Measurements from ENCODE around the gene FSTL4.

Gene FSTL4

DNA sequence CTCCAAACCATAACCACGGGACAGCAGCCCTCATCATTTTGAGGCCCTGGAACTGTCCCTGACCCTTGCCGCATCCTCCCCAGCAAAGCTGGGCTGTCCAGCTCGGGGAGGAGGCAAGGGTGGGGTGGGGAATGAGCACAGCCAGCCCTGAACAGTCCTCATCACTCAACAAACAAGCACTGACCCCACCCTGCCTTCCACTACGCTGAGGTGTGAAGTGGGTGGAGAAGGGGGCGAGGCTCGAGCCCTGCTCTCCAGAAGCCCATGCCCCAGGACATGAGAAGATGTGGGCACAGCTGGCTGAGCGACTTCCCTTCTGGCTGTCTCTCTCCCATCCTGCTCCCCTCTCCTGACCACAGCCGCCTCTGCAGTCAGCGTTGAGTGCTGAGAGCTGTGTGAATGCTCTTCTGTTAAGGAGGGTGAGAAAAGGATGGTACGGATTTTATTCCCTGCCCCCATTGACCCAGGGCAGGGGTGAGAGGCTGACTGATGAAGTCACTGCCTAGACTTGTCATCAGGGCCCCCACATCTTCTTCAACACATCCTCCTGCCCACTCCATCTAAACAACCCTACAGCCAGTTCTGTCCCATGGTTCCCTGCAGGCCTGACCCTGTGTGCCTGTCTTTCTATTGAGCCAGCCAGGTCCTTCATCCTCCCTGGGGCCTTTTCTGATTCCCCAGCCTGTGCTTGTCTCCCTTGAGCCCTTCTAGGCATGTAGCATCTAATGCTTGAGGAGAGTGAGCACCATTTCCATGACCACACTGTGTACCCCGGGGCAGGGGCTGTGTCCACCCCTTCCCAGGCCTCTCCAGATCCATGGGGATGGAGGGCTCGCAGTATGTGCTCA is 276.0 kb downstream of the FSTL4 start:
- no peak for DNase-seq

DNA sequence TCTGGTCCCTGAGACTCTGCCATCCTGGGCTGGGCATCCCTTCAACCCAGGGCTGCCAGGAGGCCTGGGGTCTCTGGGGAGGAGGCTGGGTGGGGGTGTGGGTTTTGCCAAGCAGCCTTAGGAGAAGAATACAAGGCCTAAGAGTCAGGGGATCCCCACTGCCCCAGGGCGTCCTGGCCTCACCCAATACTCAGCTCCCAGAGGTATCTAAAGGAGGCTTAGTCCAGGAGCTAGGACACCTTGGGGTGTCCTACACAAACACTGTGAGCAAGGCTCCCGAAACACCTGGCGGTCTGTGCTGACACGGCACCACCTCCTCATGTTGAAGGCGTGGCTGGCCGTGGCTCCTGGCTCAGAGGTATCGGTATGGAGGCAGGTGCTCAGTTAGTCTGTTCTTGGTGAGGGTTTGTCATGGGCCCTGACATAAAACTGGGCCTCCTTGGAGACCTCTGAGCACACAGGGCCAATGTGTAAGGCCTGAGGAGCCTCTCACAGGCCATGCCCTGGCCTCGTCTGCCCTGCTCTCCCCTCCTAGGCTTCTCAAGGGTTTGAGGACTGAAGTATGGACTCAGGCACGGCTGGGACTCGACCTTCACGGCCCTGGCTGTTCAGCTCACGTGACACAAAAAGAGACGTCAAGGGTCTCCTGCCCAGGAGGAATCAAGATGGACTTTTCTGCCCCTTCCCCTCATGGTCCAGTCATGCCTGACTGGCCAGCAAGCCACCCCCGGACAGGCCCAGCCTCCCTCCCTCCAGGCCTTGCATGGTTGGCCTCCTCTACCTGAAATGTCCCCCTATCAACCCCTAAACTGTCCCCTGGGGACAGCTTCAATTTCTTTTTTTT is 277.3 kb downstream of the FSTL4 start:
- DNase-seq = no peak

DNA sequence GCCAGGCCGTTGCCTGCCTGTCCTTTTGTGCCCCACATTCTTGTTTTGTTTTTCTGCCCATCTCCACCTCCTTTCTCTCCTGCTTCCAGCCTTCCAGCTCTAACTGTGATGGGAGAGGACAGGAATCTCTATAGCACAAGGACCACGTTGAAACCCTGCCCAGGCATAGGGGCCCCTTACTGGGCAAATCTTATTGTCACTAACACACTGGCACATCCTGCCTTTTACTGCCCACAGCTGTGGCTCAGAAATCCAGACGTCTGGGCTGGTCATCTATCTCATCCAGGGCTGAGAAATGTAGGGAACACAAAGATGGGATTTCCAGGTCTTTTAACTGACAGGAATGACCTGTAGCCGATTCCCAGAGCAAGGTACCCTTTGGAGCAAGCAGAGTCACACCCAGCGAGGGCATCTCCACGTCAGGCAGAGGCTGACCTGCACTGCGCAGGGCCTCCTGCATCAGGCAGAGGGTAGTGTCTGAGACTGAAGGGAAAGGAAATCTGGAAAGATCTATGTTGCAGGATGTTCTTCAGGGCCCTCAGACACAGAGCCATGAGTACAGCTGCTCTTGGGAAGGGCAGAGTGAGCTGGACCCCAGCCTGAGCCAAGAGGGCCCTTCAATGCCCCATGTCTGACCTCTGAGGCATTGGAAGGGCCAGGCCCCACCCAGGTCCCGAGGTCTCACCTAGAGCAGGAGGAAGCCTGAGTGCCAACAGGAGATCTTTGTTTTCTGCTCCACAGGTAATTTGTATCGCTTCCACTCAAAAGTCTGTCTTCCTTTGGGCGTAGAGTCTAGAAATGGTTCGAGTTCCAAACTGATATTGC is 278.8 kb downstream of the FSTL4 start:
- no peak for DNase-seq

DNA sequence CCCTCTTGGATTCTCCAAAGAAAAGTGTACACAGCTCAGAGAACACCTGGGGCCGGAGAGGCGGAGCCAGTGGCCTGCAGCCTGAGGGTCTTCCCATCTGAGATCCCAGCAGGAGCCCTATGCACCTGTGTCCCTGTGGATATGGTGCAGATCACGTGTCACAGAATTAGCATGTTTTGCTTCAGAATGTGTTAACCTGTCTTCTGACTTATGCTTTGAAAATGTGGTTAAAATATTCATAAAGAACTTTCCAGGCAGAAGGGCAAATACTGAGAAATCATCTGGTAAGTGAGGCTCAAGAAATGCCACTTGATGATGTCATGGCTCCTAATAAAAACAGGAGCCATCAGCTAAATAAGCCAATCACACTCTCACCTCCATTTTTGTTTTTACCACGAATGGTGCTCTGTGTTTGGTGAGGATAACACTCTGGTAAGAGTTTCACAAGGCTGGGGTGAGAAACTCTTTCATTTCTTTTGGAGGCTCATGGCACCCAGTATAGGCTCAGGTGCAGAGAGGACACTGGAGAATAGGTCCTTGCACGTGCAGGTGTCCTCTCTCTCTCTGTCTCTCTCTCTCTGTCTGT is 279.8 kb downstream of the FSTL4 start:
- no peak for DNase-seq

DNA sequence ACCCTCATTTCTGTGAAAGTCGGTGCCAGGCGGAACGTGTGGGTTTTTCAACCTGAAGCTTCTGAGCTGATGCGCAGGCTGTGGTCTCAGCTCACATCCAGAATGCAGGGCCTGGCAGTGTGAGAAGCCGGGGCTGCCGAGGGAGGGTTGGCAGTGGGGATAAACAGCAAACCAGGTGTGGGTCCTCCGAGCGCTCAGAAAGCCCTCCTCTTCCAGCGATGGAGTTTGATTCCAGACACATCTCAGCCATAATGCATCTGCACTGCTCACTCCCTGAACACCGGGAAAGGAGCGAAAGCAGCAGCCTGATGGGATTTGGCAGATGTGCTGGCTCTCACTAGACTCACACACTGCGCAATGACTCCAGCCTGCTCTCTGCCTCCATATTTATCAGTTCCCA is 280.4 kb downstream of the FSTL4 start:
- no peak for DNase-seq

DNA sequence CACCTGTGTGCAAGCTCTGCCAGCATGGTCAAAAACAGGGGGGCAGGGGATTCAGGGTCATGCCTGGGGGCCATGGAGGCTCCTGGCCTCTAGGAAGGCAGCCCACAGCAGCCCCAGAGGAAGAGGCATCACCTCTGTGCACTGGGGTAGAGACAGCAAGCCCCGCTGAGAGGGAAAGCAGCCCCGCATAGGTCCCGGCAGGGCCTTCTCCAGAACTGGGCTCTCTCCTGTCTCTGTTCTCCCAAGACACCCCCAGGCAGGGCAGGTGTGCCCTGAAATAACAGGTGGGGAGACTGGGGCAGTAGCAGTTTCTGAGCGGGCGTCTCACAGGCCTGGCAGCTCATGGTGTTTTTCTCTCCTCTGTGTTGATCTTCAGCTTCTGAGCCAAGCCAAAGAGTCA is 281.4 kb downstream of the FSTL4 start:
- DNase-seq = no peak

DNA sequence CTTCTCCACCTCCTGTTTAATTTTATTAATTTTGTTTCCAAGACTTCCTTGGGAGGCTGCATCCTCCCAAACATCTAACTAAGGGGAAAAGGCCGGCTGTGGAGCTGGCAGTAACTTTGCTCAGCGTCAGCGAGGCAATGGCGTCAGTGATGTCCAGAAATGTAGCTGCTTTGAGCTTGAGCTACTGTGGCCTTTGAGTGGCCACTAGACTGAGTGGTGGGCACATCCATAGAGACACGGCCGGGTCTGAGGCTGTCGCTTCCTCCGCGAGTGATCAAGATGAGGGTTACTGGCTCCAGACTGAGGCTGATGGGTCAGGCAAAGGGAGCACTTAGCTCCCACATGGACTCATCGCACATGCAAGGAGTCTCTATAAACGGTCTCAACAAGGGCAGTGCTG is 283.5 kb downstream of the FSTL4 start:
- no peak for DNase-seq

DNA sequence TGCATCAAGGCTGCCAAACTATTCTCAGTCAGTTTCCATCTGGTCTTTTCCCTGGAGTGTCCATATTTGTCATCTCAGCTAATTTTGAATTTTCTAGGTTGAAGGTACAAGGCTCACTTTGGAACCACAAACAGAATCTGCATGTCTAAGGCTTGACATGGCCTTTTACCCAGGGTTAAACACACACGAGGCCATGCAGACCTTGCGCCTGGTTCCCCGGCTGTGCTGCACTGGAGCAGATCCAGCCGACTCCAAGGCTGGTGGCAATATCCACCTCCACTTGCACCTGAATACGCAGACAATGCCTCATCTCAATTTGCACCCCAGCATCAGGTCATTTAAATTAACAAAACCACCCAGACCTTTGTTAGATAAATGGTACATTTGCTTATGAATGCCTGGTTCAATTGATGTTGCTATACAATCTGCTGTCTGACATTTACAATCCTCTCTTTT is 284.4 kb downstream of the FSTL4 start:
- no peak for DNase-seq

DNA sequence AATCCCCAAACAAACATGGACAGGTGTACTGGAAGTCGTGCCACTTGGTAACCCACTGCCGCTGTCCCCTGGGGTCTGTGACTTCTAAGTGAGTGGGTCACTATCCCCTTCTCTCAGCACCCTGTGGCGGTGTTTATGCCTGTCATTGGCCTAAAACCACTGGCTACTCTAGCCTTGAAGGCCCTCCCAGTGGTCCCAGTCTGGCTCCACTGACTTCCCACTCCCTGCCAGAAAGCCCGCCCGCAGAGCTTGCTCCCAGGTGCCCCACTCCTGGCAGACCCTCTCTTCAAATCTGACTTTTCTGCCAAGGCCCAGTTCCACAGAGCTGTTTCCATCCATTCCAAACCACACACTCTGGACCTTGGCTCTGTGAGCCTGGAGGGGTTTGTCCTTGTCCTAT is 286.0 kb downstream of the FSTL4 start:
- no peak for DNase-seq

DNA sequence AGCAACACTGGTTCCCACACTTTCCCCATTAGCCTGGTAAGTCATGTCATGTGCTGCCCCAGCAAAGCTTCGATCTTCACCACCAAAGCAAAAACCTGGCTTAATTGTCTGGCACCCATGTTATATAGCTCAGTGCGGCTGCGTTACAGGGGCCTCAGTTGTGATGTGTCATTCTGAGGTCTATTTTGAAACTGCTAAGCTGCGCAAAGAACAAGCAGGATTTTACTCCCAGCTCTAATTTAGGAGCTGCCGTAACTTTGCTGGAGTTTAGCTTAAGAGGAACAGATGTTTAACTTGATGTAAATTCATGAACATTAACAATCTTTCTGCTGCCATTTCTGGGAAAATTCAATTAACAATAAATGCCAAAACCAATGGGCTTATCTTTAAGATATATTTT is 286.5 kb downstream of the FSTL4 start:
- DNase-seq = no peak

DNA sequence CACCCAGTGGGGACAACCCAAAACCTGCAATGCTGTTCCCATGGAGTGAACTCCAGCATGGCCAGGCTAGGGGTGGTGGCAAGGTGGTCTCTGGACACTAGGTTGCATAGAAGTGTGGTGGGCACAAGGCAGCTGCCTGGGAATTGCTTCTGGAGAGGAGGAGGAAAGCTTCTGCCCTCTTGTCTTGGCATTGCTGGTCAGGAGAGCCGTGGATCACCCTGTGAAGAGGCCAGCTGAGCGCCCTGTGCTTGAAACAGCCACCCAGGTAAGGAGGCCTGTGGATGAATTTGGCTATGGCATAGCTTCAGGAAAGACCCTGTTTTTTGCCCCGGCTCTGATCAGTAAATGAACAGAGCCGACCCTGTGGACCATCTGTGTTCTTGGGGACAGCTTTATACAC is 287.4 kb downstream of the FSTL4 start:
- no peak for DNase-seq

DNA sequence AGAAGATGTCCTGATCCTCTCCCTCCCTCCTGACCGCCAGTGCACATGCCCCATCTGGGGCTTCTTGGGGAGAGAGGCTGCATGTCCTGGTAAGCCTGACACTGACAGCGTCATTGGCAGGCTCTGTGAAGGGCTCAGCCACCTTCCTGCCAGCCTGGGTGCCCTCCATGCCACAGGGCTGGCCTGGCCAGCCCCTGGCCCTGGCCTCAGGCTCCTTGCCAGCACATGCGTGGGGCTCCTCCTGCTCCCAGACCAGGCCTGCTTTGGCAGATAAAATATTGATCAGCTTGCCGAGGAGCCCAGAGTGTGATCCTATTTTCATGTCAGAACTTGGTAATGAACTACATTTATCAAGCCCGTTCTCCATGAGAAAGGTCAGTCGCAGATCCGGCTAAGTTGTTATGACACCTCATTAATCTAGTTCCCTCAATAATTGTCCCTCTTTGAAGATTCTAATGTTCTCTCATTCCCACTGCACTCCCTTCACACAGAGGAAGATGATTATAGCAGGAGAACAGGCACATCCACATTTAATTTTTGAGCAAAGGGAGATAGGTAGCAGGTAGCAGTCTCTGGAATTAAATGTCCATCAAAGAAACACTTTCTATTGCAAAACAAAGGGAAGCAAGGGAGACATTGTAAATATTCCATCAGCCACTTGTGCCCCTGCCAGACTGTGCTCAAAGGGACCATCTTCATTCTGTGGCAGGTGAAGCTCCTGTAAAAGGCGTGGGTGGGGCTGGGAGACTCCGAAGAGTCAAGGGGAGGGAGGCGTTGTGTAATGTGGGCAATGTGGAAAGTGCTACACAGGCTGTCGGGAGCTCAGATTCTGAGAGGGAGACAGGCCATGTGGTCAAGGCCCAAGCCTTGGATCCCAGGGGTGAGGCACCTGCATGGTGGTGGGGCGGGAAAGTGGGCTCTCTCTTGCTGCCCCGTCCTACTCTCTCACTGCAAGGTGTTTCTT is 288.6 kb downstream of the FSTL4 start:
- DNase-seq = no peak

DNA sequence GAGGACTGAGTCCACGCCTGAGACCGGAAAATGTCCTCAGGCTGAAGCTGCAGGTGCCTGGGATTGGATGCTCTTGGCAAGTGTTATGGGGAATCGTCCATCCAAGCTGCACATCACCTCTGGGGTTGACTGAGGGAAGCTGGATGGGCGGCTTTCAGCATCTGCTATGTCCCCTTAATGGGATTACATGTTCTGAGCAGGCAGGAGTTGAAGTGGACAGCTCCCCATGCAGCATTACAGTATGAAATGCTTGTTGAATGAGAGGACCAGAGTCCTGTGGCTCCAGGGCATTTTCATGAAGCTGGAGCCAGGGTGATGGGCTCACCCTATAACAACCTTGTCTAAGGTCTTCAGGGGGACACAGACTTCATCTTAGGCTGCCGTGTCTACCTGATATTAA is 289.6 kb downstream of the FSTL4 start:
- no peak for DNase-seq

DNA sequence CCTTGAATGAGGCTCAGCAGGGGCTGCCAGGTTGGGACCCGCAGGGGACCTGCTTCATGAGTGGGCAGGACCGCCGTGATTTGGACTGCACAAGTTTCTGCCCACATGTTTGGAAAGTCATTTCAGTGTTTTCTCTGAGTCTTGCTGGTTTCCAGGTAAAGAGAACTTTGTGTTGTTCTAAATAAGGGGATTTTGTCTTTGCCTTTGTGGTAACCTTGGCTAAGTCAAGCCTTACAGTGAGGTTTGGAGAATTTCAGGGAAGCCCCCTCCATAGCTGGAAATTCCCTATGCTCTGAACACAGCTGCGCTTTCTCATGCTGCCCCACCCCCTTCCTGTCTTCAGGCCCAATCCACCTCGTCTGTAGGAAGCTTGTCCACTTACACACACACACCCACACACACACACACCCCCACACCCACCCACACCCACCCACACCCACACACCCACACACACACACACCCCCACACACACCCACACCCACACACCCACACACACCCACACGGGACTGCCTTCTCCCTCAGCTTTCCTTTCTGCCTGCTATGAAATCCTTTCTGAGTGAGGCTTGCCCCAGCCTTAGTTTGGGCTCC is 290.4 kb downstream of the FSTL4 start:
- peak; percentile 21 for DNase-seq

DNA sequence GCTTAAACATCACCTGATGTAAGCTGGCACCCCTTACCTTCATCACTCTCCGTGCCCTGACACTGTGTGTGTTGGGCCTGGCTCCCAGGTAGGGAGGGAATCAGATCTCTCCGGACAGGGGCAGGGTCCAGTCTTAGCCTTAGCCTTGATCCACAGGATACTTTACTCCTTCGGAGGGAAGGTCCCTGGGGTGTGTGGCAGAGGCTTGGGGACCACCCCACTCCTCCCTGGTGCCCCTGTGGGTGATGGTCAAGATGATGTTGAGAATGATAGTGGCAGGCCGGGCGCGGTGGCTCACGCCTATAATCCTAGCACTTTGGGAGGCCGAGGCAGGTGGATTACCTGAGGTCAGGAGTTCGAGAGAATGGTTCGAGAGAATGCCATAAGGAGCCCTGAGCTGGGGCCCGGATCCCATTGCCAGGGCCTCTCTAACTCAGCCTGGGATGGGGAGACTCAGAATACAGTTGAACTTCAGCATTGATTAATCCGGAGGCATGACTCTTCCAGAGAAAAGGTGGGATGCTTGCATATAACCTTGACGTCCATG is 291.0 kb downstream of the FSTL4 start:
- no peak for DNase-seq

DNA sequence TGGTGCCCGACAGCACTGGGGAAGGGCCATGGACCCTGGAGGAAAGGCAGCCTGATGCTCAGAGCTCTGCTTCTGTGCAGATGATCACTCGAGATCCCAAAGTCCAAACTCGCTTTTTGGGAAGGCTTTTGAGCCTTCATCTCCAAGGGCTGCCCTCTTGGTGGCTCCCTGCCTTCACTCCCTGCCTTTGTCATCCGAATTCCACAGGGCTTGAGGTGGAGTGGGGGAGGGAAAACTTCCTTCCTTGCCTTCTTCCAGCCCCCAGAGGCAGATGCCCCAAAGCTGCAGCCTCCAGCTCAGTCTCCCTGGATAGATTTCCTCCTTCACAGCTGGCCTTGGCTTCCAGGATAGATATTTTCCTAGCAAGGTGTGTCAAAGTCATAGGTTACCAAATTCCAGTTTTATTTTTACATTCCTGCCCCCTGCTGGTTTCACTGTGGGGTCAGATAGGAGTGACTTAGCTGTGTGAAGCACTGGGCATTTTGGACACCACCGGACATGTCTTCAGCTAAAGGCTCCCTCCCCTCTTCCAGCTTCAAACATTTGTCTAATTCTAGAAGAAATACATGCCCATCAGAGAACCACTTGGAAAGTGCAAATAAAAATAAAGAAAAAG is 292.3 kb downstream of the FSTL4 start:
- no peak for DNase-seq

DNA sequence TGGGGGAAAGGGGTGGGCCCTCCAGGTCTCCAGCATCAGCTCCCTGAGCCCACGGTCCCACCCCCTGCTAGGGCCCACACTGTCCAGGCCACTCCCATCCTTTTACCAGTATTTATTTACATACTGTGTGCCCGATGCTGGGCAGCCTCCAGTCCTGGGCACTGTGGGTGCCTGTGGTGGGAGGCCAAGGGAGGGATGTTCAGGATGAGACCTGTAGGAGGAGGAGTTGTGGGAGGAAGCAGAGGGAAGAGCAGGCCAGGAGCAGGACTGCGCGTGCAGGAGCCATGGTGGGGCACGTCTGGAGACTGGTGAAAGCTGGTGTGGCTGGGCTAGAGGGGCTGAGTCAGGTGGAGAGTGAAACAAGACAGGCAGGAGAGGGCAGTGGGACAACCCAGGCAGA is 293.1 kb downstream of the FSTL4 start:
- no peak for DNase-seq

DNA sequence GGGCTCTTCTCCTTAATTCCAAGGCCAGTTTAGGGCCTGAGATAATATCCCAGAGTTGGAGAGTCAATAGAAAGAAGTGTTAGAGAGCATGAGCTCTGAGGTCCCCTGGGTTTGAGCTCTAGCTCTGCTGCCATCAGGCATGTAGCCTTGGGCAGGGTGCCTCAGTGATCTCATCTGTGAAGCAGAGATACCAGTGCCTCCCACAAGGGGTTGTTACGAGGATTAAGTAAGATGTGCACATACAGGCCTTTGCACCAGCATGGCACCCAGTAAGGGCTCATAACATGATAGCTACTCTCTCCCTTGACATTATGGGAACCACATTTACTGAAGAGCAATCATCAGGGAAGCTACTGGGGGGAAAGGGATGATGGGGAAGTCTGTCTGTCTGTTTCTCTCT is 294.8 kb downstream of the FSTL4 start:
- no peak for DNase-seq

DNA sequence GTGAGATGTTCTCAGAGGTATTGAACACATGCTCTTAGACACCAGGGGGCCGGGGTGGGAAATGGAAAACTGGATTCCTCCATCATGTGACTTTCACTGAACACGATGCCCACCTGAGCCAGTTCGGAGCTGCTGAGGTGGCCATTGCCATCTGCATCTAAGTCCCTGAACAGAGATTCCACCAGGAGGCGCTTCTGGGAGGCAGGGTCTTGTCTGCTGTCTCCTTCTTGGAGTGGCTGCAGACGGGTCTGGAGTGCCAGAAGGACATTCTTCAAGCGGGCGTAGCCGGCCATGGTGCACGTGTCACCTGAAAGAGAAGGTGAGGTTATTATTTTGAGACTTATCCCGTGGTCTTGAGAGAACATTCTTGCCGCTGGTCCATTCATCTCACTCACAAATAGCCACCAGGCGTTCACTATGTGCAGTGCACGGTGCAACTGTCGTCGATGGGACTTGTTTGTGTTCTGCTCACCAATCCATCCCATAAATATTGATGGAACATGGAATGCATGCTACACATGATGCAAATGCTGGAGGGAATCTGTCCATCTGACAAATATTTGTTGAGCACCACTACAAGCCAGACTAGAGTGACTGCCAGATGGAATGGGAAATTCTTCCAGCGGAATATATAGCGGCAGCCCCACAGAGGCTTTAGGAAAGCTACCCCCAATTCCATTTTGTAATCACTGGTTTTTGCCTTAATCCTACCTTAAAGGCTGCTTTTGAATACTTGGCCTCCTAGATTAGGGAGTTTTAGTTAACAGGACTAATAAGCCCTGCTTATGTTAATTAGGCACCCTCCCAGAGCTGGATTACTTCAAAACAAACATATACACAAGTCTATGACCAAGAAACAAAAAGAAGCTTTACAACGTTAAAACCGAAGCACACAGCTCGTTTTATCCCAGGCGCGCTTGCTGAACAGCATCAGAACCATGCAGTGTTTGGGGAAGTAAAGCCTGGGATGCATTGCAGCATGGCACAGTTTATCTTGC is 295.7 kb downstream of the FSTL4 start:
- DNase-seq = no peak

Measured in CD4-positive, alpha-beta T cell treated with Interleukin-10 for 1 hour (primary cell).